H1 (cell line): Measurements from ENCODE around the gene TPSD1. TPM values are rescaled to one million over a fixed set of nuclear protein-coding genes. Genes with fewer than 3 reads are reported as not detected.

Experiments
- CTCF ChIA-PET: fragments of 300-600 bp; sonication (Branson Sonifier 250); formaldehyde crosslinking; loops from one replicate; lab custom pipeline; 2021; ENCODE audit not compliant: partially characterized antibody; lab: Charles Lee
- POLR2A ChIA-PET: fragments of 300-600 bp; sonication (Branson Sonifier 250); formaldehyde crosslinking; loops from one replicate; lab custom pipeline; 2021; ENCODE audit warnings: inconsistent platforms; ENCODE audit not compliant: partially characterized antibody; lab: Charles Lee
- DNase-seq, 2 experiments: peaks; one replicate each; pipeline versions ENCODE4 v3.0.0 to v3.0.0-alpha.2; 2010 to 2022; ENCODE audit warnings: low spot score in 2 of 2, low read depth in 1 of 2, mixed read lengths in 1 of 2
- FAIRE-seq: peaks from 2 replicates; lab custom pipeline; 2011; peaks lifted over from hg19 to GRCh38; lab: Jason Lieb, UNC
- H2AFZ ChIP-seq: 2 replicates; pipeline ENCODE4 v1.8.1; 2012; ENCODE audit warnings: low read length, inconsistent platforms
- H2AK5ac ChIP-seq: 2 replicates; pipeline ENCODE4 v1.6.1; 2013; ENCODE audit warnings: low read depth, low read length
- H2BK120ac ChIP-seq: replicated peaks from 2 replicates; pipeline ENCODE3; 2013; ENCODE audit warnings: low read depth, low read length, inconsistent platforms
- H2BK12ac ChIP-seq: 2 replicates; pipeline ENCODE4 v1.6.1; 2013; ENCODE audit warnings: low read depth, low read length
- H2BK15ac ChIP-seq: 2 replicates; pipeline ENCODE4 v1.6.1; 2013; ENCODE audit warnings: low read length
- H2BK20ac ChIP-seq: 2 replicates; pipeline ENCODE4 v1.6.1; 2013; ENCODE audit warnings: low read length
- H2BK5ac ChIP-seq: 2 replicates; pipeline ENCODE4 v1.6.1; 2013; ENCODE audit warnings: low read depth, low read length
- H3K14ac ChIP-seq: 2 replicates; pipeline ENCODE4 v1.6.1; 2013; ENCODE audit warnings: inconsistent platforms; ENCODE audit not compliant: insufficient read length
- H3K18ac ChIP-seq: 2 replicates; pipeline ENCODE4 v1.6.1; 2013; ENCODE audit warnings: low read length; ENCODE audit errors: extremely low read depth
- H3K23ac ChIP-seq: 2 replicates; pipeline ENCODE4 v1.6.1; 2013; ENCODE audit warnings: inconsistent platforms; ENCODE audit not compliant: insufficient read length
- H3K23me2 ChIP-seq: 2 replicates; pipeline ENCODE4 v1.6.1; 2013; ENCODE audit warnings: low read depth, low read length
- H3K27ac ChIP-seq: 2 replicates; pipeline ENCODE4 v1.6.1; 2011; ENCODE audit warnings: low read depth, low read length, inconsistent platforms
- H3K27me3 ChIP-seq, 4 experiments: replicated peaks in 1 of 4; 1 replicate in 1 of 4; 2 replicates in 3 of 4; pipeline versions ENCODE4 v1.6.1 to v1.8.1; 2011 to 2013; ENCODE audit warnings: low read length in 3 of 4, mild to moderate bottlenecking in 3 of 4, inconsistent platforms in 2 of 4, mixed read lengths in 2 of 4, moderate library complexity in 1 of 4; ENCODE audit not compliant: control insufficient read depth in 3 of 4, insufficient read depth in 3 of 4; ENCODE audit errors: extremely low read depth in 1 of 4
- H3K36me3 ChIP-seq, 4 experiments: 2 replicates each; pipeline versions ENCODE4 v1.6.1 to v1.8.1; 2011 to 2013; ENCODE audit warnings: mild to moderate bottlenecking in 4 of 4, low read length in 3 of 4, moderate library complexity in 2 of 4, control low read depth in 1 of 4, inconsistent platforms in 1 of 4; ENCODE audit not compliant: insufficient read depth in 4 of 4, control insufficient read depth in 2 of 4
- H3K4ac ChIP-seq: replicated peaks from 2 replicates; pipeline ENCODE3; 2013; ENCODE audit warnings: low read length, low read depth, mixed read lengths, inconsistent platforms; ENCODE audit not compliant: insufficient read length
- H3K4me1 ChIP-seq, 4 experiments: replicated peaks in 1 of 4; 1 replicate in 1 of 4; 2 replicates in 3 of 4; pipeline versions ENCODE4 v1.6.1 to v1.8.1; 2011 to 2013; ENCODE audit warnings: low read length in 3 of 4, inconsistent platforms in 2 of 4, mixed read lengths in 1 of 4; ENCODE audit not compliant: insufficient read depth in 4 of 4, control insufficient read depth in 3 of 4
- H3K4me2 ChIP-seq, 2 experiments: 2 replicates each; pipeline versions ENCODE4 v1.6.1 to v1.8.1; 2011 to 2013; ENCODE audit warnings: low read depth in 2 of 2, low read length in 2 of 2, control low read depth in 1 of 2, inconsistent platforms in 1 of 2, mild to moderate bottlenecking in 1 of 2; ENCODE audit not compliant: insufficient read depth in 1 of 2
- H3K4me3 ChIP-seq, 4 experiments: fragments of 200-600, 300-600 bp in 1 of 4; sonication (generic), shearing (Covaris generic), sonication (Bioruptor Twin) in 1 of 4; 2 replicates each; pipeline versions ENCODE4 v1.5.1 to v1.8.1; 2011 to 2016; ENCODE audit warnings: low read length in 4 of 4, low read depth in 3 of 4, control low read depth in 2 of 4, inconsistent platforms in 2 of 4, mild to moderate bottlenecking in 2 of 4, mixed read lengths in 1 of 4, moderate library complexity in 1 of 4; ENCODE audit not compliant: insufficient read depth in 2 of 4; ENCODE audit errors: extremely low read depth in 1 of 4
- H3K56ac ChIP-seq: replicated peaks from 2 replicates; pipeline ENCODE3; 2013; ENCODE audit warnings: low read depth, mild to moderate bottlenecking, mixed read lengths, low read length, inconsistent platforms; ENCODE audit not compliant: insufficient read length
- H3K79me1 ChIP-seq: 2 replicates; pipeline ENCODE4 v1.6.1; 2013; ENCODE audit warnings: low read depth, low read length, control low read depth
- H3K79me2 ChIP-seq, 2 experiments: 2 replicates each; pipeline versions ENCODE4 v1.6.1 to v1.8.1; 2012 to 2013; ENCODE audit warnings: low read length in 2 of 2, mild to moderate bottlenecking in 2 of 2, inconsistent platforms in 1 of 2; ENCODE audit not compliant: insufficient read depth in 2 of 2, control insufficient read depth in 1 of 2
- H3K9ac ChIP-seq, 4 experiments: replicated peaks in 1 of 4; 1 replicate in 1 of 4; 2 replicates in 3 of 4; pipeline versions ENCODE4 v1.6.1 to v1.8.1; 2011 to 2013; ENCODE audit warnings: low read depth in 3 of 4, low read length in 3 of 4, control low read depth in 2 of 4, mild to moderate bottlenecking in 2 of 4, moderate library complexity in 2 of 4, inconsistent platforms in 1 of 4; ENCODE audit errors: extremely low read depth in 1 of 4
- H3K9me3 ChIP-seq, 2 experiments: 2 replicates each; pipeline versions ENCODE4 v1.6.1 to v1.8.1; 2012 to 2013; ENCODE audit warnings: mild to moderate bottlenecking in 2 of 2, moderate library complexity in 2 of 2, control low read depth in 1 of 2, inconsistent platforms in 1 of 2, low read depth in 1 of 2, low read length in 1 of 2, mixed read lengths in 1 of 2; ENCODE audit not compliant: insufficient read depth in 2 of 2
- H4K20me1 ChIP-seq, 2 experiments: replicated peaks in 1 of 2; 2 replicates each; pipeline versions ENCODE3 to v1.8.1; 2011 to 2013; ENCODE audit warnings: inconsistent platforms in 2 of 2, low read length in 2 of 2, mild to moderate bottlenecking in 1 of 2; ENCODE audit not compliant: insufficient read depth in 2 of 2, control insufficient read depth in 1 of 2
- H4K5ac ChIP-seq: 2 replicates; pipeline ENCODE4 v1.6.1; 2013; ENCODE audit warnings: low read length, low read depth, mixed read lengths, inconsistent platforms; ENCODE audit not compliant: insufficient read length
- H4K8ac ChIP-seq: 2 replicates; pipeline ENCODE4 v1.8.0; 2013; ENCODE audit warnings: mild to moderate bottlenecking, moderate library complexity, low read length, inconsistent platforms; ENCODE audit not compliant: insufficient read depth; ENCODE audit errors: extremely low read depth
- H4K91ac ChIP-seq: replicated peaks from 2 replicates; pipeline ENCODE3; 2013; ENCODE audit warnings: low read length, mixed read lengths, inconsistent platforms; ENCODE audit not compliant: insufficient read length
- CREB1 ChIP-seq: IDR thresholded peaks from 2 replicates; pipeline ENCODE4 v1.6.1; 2012; ENCODE audit warnings: inconsistent platforms
- CTBP2 ChIP-seq: IDR thresholded peaks from 2 replicates; pipeline ENCODE4 v1.7.0; 2011; ENCODE audit warnings: borderline replicate concordance, mild to moderate bottlenecking, moderate library complexity, mixed read lengths, low read length; ENCODE audit not compliant: insufficient read depth, insufficient read length
- EGR1 ChIP-seq: IDR thresholded peaks from 2 replicates; pipeline ENCODE4 v1.6.1; 2011; ENCODE audit warnings: low read depth, low read length, borderline replicate concordance
- EP300 ChIP-seq, 2 experiments: IDR thresholded peaks; 1 replicate in 1 of 2; 2 replicates in 1 of 2; pipeline ENCODE4 v1.6.1; 2011 to 2012; ENCODE audit warnings: low read depth in 2 of 2, low read length in 2 of 2, mild to moderate bottlenecking in 2 of 2, borderline replicate concordance in 1 of 2, inconsistent platforms in 1 of 2, moderate library complexity in 1 of 2
- EZH2 ChIP-seq: fragments of 200-600 bp; sonication (generic); IDR thresholded peaks from 2 replicates; pipeline ENCODE4 v1.7.1; 2012; ENCODE audit warnings: low read depth, mild to moderate bottlenecking, moderate library complexity, low read length, inconsistent platforms; ENCODE audit not compliant: severe bottlenecking
- JUN ChIP-seq: IDR thresholded peaks from 2 replicates; pipeline ENCODE4 v1.6.1; 2011; ENCODE audit warnings: low read depth, mild to moderate bottlenecking, improper control_type of control experiment, low read length
- KDM5A ChIP-seq: fragments of 200-600 bp; IDR thresholded peaks from 2 replicates; pipeline ENCODE4 v1.7.1; 2012; ENCODE audit warnings: mild to moderate bottlenecking, low read length, inconsistent platforms, mixed read lengths
- SIRT6 ChIP-seq: IDR thresholded peaks from one replicate; pipeline ENCODE4 v1.7.1; 2012; ENCODE audit warnings: low read length, inconsistent platforms
- WGBS, 2 experiments: shearing (Covaris generic) in 1 of 2; methylation state at CpG; one replicate each; pipeline versions ENCODE4 v1.1.6 to v1.1.7; 2013 to 2015; ENCODE audit warnings: low lambda C conversion rate in 2 of 2, mixed read lengths in 2 of 2, inconsistent platforms in 1 of 2, low coverage in 1 of 2, missing lambda C conversion rate in 1 of 2; ENCODE audit not compliant: insufficient replicate concordance in 2 of 2, insufficient coverage in 1 of 2, insufficient read length in 1 of 2; ENCODE audit errors: extremely low coverage in 1 of 2, missing lambda C conversion rate in 1 of 2; 5-methylcytosine and 5-hydroxymethylcytosine counted together
- polyA plus RNA-seq, 7 experiments: library from polyadenylated mRNA; depleted of rRNA in 3 of 7; stranded (reverse) in 5 of 7; unstranded in 2 of 7; fragments of >200 nt in 5 of 7; fragments of 200-250 nt in 2 of 7; gene quantifications; 1 replicate in 5 of 7; 2 replicates in 1 of 7; 4 replicates in 1 of 7; pipeline versions ENCODE4 v1.2.1 to v1.2.3, GENCODE V29; 2011 to 2013; ENCODE audit warnings: missing spikeins in 2 of 7, mixed read lengths in 2 of 7
- total RNA-seq: library from RNA; stranded (reverse); fragmentation: NEBNext Ultra II Directional; extraction: Animal tissue kit (Norgen Biotek cat#: 25700); gene quantifications from 2 replicates; pipeline ENCODE4 v1.2.1, GENCODE V29; 2021
- TF ChIP-seq, protein P1 (sequence below): IDR thresholded peaks from 2 replicates; pipeline ENCODE4 v1.6.1; 2012; ENCODE audit warnings: inconsistent platforms
- TF ChIP-seq, protein P2 (sequence below): IDR thresholded peaks from 2 replicates; pipeline ENCODE4 v1.6.1; 2011; ENCODE audit warnings: low read depth, mild to moderate bottlenecking, low read length; ENCODE audit not compliant: insufficient read depth
- TF ChIP-seq, protein P3 (sequence below): IDR thresholded peaks from 2 replicates; pipeline ENCODE4 v1.6.1; 2011; ENCODE audit warnings: low read length, improper control_type of control experiment

The TPSD1 gene
- total and polyA plus RNA-seq, 2 of the 8 experiments (the other 6 are each of a cell fraction or from before 2014, with no cell fraction given) = 0.26 TPM; not detected in 1

DNA sequence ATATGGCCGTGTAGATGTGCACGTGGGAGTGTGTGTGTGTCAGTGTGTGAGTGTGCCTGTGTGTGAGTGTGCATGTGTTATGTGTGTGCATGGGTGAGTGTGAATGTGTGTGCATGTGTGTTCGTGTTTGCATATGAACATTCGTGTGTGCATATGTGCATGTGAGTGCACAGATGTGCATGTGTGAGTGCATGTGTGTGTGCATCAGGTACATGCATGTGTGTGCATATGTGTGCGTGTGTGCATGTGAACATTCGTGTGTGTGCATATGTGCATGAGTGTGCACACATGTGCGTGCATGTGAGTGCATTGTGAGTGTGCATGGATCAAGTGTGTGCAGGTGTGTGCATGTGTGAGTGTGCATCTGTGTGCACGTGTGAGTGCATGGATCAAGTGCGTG, 17.9 kb upstream of the TPSD1 start:
- Histone ChIP-seq H2BK120ac (no peak overlapping the region), H2BK5ac (no peak overlapping the region), H3K79me2 (no peaks in the 10 kb centered on the region), H3K4ac (peak overlapping the region; percentile 27), H3K36me3 (no peaks in the 10 kb centered on the region), H3K27ac (no peak overlapping the region), H4K8ac (no peak overlapping the region), H3K56ac (no peak overlapping the region), H3K9ac (peak overlapping the region in 1 of 4 experiments; percentile 32; a peak in 1 of 7 replicates), H2AK5ac (peak overlapping the region; percentile 98), H2BK20ac (no peak overlapping the region), H2AFZ (no peak overlapping the region), H4K91ac (no peak overlapping the region), H3K23me2 (no peaks in the 10 kb centered on the region), H2BK12ac (peak overlapping the region; percentile 56; the same call in 1 of the 2 replicates), H4K5ac (no peak overlapping the region), H3K18ac (no peak overlapping the region), H3K27me3 (peaks cover 0 to 4% (median 0%) of the 10 kb centered on the region in 4 experiments; a peak in 1 of 7 replicates), H3K9me3 (no peaks in the 10 kb centered on the region), H3K79me1 (no peaks in the 10 kb centered on the region), H3K4me2 (no peak overlapping the region), H3K14ac (peak overlapping the region; percentile 93), H2BK15ac (peak overlapping the region; percentile 11; the same call in 1 of the 2 replicates), H3K23ac (no peak overlapping the region), H4K20me1 (peaks cover 0 to 4% of the 10 kb centered on the region in 2 experiments), H3K4me3 (no peak overlapping the region), H3K4me1 (peaks cover 0 to 2% (median 0%) of the 10 kb centered on the region in 4 experiments; a peak in 1 of 7 replicates)
- ChIA-PET CTCF (interaction anchor here (0.9 kb wide), 1 partner anchor 135 kb away, joined by 3 read pairs; no protein-coding TSS in a partner anchor), POLR2A (no interaction called here)
- FAIRE-seq (no peak), DNase-seq (no peak)
- WGBS, 2 experiments = 80% methylated on average over 9 of the region's 9 CpGs; no CpG with 5 or more reads in 1 of the 2 experiments
- TF ChIP-seq JUN (no peak), KDM5A (no peak), EZH2 (no peak), EGR1 (no peak), SIRT6 (no peak), EP300 (IDR thresholded peaks at IDR 0.05; ENCODE audit: borderline replicate concordance in 1 of 2, low read depth in 2 of 2, low read length in 2 of 2) (no peak), CREB1 (no peak), CTBP2 (no peak)
- TF ChIP-seq, protein P1, sequence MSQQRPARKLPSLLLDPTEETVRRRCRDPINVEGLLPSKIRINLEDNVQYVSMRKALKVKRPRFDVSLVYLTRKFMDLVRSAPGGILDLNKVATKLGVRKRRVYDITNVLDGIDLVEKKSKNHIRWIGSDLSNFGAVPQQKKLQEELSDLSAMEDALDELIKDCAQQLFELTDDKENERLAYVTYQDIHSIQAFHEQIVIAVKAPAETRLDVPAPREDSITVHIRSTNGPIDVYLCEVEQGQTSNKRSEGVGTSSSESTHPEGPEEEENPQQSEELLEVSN = no peak
- TF ChIP-seq, protein P2, sequence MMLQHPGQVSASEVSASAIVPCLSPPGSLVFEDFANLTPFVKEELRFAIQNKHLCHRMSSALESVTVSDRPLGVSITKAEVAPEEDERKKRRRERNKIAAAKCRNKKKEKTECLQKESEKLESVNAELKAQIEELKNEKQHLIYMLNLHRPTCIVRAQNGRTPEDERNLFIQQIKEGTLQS = no peak
- TF ChIP-seq, protein P3, sequence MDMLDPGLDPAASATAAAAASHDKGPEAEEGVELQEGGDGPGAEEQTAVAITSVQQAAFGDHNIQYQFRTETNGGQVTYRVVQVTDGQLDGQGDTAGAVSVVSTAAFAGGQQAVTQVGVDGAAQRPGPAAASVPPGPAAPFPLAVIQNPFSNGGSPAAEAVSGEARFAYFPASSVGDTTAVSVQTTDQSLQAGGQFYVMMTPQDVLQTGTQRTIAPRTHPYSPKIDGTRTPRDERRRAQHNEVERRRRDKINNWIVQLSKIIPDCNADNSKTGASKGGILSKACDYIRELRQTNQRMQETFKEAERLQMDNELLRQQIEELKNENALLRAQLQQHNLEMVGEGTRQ = no peak
